ENCODE results near the gene CNR1.
"Not testable (repeated sequence)": the region's sequence is repeated elsewhere in the genome, so short reads cannot be mapped to it uniquely, and the experiment has no call there.

Gene CNR1

GRCh38 chr6:88165844-88166492, at the start of gene CNR1:
CNR1 (minus strand) TSS chr6:88166347; CDS start chr6:88145274, 21,073 bp downstream.
- DNase-seq: no peak

GRCh38 chr6:88211446-88211845, 45.3 kb upstream of the CNR1 start:
- peak in 1 of 2 donors; percentile 2 for DNase-seq

- DNase-seq: no peak
Measured at GRCh38 chr6:88209301-88209700, 43.2 kb upstream of the CNR1 start.

GRCh38 chr6:88208726-88209125, 42.6 kb upstream of the CNR1 start:
- no peak for DNase-seq

GRCh38 chr6:88201734-88202133, 35.6 kb upstream of the CNR1 start:
- DNase-seq: not testable (repeated sequence)

GRCh38 chr6:88184921-88185320, 18.8 kb upstream of the CNR1 start:
- no peak for DNase-seq

- DNase-seq: no peak
Measured at GRCh38 chr6:88183471-88183870, 17.3 kb upstream of the CNR1 start.

GRCh38 chr6:88179692-88180091, 13.5 kb upstream of the CNR1 start:
- no peak for DNase-seq

GRCh38 chr6:88177961-88178464, 11.9 kb upstream of the CNR1 start:
- no peak for DNase-seq

- no peak for DNase-seq
Measured at GRCh38 chr6:88174906-88175305, 8.8 kb upstream of the CNR1 start.

- DNase-seq: no peak
Measured at GRCh38 chr6:88171312-88171711, 5.2 kb upstream of the CNR1 start.

- DNase-seq: no peak
Measured at GRCh38 chr6:88168362-88168761, 2.2 kb upstream of the CNR1 start.

- DNase-seq: no peak
Measured at GRCh38 chr6:88167352-88167937, 1.3 kb upstream of the CNR1 start.

- no peak for DNase-seq
Measured at GRCh38 chr6:88166493-88167351, 575 bp upstream of the CNR1 start.

GRCh38 chr6:88165087-88165843, 882 bp downstream of the CNR1 start:
- DNase-seq: no peak

- no peak for DNase-seq
Measured at GRCh38 chr6:88164061-88164460, 2.1 kb downstream of the CNR1 start.

- DNase-seq: no peak
Measured at GRCh38 chr6:88163616-88164015, 2.5 kb downstream of the CNR1 start.

- DNase-seq: no peak
Measured at GRCh38 chr6:88161940-88162339, 4.2 kb downstream of the CNR1 start.

- no peak for DNase-seq
Measured at GRCh38 chr6:88157106-88157505, 9.0 kb downstream of the CNR1 start.

- no peak for DNase-seq
Measured at GRCh38 chr6:88145298-88145963, 20.7 kb downstream of the CNR1 start.

- DNase-seq: no peak
Measured at GRCh38 chr6:88144637-88145297, 21.4 kb downstream of the CNR1 start.
